NOMO-1 treated with DMSO at 0.1 percent for 48 hours (cell line): ENCODE results near the gene OCIAD1.
"Not testable (repeated sequence)": the region's sequence is repeated elsewhere in the genome, so short reads cannot be mapped to it uniquely, and the experiment has no call there.

Experiments used
- DNase-seq: peaks from one replicate; lab custom pipeline; 2025; ENCODE audit not compliant: unreplicated experiment; lab: John Stamatoyannopoulos, UW

Gene OCIAD1

DNA sequence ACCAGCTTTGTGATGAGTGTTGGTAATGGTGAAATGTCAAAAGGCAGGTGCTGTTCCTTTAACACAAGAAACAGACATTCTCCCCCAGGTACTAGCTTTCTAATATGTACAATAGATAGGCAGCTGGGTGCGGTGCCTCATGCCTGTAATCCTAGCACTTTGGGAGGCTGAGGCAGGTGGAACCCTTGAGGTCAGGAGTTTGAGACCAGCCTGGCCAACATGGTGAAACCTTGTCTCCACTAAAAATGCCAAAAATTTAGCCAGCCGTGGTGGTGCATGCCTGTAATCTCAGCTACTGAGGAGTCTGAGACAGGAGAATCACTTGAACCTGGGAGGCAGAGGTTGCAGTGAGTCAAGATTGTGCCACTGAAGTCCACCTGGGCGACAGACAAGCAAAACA, 50.8 kb downstream of the OCIAD1 start:
- DNase-seq = not testable (repeated sequence)

- not testable (repeated sequence) for DNase-seq
Observed at GRCh38 chr4:48889750-48890149, 58.9 kb downstream of the OCIAD1 start.

DNA sequence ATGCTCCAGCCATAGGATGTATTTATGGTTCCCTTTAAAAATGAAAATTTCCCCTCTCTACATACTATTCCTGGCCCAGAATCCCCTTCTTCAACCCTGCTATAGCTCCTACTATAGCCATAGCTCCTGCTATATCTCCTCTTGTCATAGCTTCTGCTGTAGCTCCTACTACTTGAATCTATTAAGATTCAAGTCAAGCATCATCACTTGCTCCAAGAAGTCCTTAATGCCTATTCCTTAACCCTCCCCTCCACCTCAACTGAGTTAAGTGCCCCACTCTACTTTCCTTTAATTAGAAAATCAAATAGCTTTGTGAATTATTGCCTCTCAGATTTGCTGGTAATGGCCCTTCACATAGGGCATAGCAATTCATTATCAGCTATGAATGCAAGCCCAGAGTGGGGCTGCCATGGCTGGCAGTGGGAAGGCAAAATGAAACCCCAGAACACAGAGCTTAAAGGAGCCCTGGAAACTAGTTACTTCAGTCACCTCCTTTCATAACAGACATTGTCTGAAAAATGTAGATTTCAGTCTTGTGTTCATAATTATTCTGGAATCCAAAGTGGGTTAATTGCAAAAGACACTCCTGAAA, 60.2 kb downstream of the OCIAD1 start:
- DNase-seq = no peak

DNA sequence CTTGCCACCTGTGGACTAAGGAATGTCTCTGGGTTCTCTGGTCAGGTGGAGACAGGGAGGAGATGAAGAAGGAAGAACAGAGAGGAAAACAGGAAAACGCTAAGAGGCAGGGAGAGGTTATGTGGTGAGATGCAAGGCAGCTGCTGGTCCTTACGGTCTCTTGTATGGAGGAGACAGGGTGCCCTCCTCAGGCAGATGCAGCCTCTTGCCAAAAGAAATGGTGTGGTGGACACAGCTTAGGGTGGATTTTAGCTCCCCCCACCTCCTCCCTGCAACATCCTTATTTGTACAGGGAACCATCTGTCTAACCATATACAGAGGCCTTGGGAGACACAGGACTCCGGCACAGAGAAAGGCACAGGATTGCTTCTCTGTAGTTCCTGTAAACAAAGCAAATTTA, 66.0 kb downstream of the OCIAD1 start:
- no peak for DNase-seq

- peak; percentile 67 for DNase-seq
Observed at GRCh38 chr4:48898733-48899431, 68.0 kb downstream of the OCIAD1 start.

DNA sequence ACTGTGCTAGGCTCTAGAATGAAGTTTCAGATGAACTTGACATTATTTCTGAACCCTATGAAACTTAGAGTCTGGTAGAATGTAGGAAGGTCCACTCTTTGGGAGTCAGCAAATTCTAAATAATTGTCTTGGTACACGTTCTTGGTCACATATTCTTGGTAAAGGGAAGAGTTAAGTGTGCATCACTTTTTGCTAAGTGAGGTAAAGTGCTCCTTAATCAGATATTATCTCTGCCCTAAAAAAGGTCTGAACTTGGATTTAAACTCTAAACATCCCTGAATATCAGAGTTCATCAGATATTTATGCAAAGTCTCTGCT, 68.5 kb downstream of the OCIAD1 start:
- no peak for DNase-seq

DNA sequence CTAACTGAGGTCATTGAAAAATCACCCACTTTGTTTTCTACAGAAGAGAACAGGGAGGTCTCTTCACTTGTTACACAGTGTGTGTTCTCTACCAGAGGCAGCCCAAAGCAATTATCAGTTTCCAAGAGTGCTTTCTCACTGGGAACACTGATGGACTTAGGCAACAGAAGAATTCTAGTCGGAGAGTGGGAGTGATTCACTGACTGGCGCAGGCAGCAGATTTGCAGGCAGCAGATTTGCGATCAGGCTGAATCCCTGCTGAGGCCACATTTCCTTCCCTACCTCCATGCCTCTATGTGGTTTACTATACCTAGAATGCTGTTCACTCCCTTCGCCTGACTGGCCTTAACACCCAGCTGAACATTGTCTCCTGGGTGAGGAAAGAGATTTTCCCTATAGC, 69.1 kb downstream of the OCIAD1 start:
- DNase-seq = no peak

- no peak for DNase-seq
Observed at GRCh38 chr4:48901196-48901595, 70.3 kb downstream of the OCIAD1 start.

GRCh38 chr4:48902266-48902665, 71.4 kb downstream of the OCIAD1 start:
- DNase-seq = no peak

GRCh38 chr4:48904101-48904500, 73.2 kb downstream of the OCIAD1 start:
- DNase-seq = no peak

DNA sequence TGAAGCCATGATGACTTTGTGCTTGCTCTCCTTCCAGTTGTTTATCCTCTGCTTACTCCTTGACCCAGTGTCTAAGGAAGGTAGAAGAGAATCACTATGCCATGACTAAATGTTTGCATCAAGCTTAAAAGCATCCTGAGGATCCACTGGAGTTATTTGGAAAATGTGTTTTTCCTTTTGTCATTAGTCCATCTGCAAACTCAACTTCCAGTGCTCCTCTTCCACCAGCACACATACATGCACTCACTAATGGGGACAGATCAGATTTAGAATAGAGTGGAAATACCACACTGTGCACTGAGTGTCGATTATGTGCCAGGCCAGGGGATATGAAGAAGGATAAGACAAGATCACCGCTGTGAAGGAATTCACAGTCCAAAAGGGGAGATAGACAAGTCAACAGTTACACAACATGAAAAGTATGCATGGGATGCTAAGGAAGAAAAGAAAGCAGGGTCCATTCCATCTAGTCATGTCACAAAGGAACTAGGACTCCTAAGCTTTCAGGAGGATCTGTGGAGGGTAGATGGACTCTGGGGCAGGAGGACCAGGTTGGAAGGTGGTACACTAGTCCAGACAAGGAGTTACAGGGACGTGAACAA, 73.8 kb downstream of the OCIAD1 start:
- no peak for DNase-seq

- DNase-seq = no peak
Observed at GRCh38 chr4:48905363-48906015, 74.6 kb downstream of the OCIAD1 start.

DNA sequence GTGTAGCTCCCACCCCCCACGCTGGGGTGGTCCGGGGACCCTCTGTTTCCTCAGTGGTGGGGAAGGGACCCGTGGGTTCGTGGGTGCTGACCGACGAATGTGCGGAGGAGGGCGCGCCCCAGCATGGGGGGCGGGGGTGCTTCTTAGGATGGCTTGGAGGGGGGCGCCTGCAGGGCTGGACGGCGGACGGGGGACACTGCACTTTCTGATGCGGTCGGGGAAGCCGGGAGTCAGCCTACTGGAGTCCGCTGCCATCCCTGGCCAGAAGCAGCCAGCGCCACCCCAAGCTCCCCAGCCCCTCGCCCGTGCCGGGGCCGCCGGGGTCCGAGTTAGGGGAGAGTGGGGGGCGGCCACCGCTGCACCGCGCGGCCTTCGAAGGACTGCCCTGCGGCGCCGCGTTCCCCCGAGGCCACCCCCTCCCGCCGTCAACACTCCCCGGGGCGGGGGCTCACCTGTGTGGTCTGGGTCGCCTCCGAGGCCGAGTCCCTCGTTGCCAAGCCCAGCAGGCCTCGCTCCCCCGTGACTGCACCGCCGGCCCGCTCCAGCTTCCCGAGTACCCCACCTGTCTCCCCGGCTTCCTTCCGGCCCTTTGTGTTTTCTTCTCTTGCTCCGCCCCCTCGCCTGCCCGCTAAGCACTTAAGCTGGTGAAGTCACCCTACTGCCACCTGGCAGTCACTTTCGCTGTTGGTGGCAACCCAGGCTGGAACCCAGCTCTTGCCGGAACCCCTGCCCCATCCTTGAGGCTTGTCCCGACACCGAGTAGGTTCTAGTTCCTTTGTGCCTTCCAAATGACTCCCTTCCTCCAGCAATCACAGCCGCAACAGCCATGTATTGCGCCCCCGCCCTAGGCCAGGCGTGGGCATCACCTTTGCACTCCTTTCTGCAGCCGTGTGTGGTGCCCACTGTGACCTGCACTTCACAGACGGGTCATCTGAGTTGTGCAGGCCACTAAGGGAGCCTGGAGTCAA, 75.6 kb downstream of the OCIAD1 start, which contains the start of gene OCIAD2:
Gene OCIAD2, minus strand, starts transcription at position 569 of the 968 bp plus-strand sequence. CDS start 2,225 bp downstream, outside the sequence.
- peak; percentile 73 for DNase-seq

DNA sequence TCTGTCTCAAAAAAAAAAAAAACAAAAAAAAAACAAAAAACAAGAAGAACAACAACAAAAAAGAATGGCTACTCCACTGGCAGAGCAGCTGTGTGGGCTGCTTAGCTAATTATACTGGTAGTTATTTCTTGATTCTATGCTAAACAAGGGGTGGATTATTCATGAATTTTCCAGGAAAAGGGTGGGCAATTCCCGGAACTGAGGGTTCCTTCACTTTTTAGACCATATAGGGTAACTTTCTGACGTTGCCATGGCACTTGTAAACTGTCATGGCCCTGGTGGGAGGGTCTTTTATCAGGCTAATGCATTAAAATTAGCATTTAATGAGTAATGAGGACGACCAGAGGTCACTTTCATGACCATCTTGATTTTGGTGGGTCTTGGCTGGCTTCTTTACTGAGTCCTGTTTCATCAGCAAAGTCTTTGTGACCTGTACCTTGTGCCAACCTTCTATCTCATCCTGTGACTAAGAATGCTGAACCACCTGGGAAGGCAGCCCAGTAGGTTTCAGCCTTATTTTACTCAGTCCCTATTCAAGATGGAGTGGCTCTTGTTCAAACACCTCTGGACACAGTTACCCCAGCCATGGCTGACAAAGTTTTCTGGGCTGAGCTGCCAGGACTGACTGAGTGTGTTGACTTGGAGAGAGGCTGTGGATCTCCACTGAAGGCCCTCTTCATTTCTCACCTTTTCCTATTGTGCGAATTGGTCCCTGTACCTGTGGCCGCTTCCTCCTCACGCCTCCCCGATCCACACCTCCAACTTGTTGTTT, 77.0 kb downstream of the OCIAD1 start:
- no peak for DNase-seq

DNA sequence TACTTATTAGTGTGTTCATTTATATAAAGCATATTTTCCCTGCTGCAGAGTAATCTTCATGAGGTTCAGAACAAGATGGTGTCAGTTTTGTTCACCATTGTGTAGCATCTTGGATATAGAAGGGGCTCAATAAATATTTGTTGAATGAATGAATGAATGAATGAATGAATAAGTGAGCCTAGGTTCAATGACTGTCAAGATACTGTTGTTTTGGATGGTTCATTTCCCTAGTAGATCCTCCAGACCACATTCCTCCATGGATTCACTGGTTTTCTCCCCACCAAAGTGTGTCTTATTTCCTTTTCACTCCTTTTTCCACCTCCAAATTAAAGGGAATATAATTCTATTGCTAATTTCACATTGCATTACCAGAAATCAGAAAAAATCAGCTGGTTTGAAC, 77.8 kb downstream of the OCIAD1 start:
- DNase-seq = no peak

GRCh38 chr4:48909697-48910096, 78.8 kb downstream of the OCIAD1 start:
- no peak for DNase-seq

- no peak for DNase-seq
Observed at GRCh38 chr4:48910511-48910910, 79.6 kb downstream of the OCIAD1 start.
